ENCODE data around the gene PCDHGA9. TPM values are rescaled to one million over a fixed set of nuclear protein-coding genes. Genes with fewer than 3 reads are reported as not detected.

PCDHGA9 gene
- total and polyA plus RNA-seq, 9 of the 15 experiments (the other 6 are each of a cell fraction or from before 2014, with no cell fraction given): 0.03 to 0.18 (median 0.11) TPM; not detected in 2

DNA sequence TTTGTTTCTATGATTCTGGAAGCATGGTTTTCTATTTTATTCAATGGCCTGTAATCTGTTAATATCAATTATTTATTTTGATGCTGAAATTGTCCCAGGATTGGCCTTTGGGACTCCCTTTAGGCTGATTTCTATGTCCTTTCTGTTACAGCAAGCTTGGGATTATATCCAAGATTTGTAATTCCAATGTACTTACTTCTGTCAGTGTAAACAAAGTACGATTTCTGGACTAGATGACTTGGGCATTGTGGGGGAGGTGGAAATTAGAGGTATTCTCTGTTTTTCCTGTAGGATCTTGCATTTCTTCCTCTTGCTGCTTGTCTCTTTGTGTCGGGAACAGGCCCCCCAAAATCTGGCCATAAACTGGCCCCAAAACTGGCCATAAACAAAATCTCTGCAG is 31.4 kb downstream of the PCDHGA9 start (continued):
- TF ChIP-seq, protein P1, sequence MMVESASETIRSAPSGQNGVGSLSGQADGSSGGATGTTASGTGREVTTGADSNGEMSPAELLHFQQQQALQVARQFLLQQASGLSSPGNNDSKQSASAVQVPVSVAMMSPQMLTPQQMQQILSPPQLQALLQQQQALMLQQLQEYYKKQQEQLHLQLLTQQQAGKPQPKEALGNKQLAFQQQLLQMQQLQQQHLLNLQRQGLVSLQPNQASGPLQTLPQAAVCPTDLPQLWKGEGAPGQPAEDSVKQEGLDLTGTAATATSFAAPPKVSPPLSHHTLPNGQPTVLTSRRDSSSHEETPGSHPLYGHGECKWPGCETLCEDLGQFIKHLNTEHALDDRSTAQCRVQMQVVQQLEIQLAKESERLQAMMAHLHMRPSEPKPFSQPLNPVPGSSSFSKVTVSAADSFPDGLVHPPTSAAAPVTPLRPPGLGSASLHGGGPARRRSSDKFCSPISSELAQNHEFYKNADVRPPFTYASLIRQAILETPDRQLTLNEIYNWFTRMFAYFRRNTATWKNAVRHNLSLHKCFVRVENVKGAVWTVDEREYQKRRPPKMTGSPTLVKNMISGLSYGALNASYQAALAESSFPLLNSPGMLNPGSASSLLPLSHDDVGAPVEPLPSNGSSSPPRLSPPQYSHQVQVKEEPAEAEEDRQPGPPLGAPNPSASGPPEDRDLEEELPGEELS (CRISPR knock-in tag; IDR thresholded peaks at IDR 0.05; ENCODE audit: borderline replicate concordance): no peak
- TF ChIP-seq ZNF699 (CRISPR knock-in tag; IDR thresholded peaks at IDR 0.05; ENCODE audit: insufficient replicate concordance): no peak
- TF ChIP-seq MAFK (IDR thresholded peaks at IDR 0.05; ENCODE audit: low read length): no peak
- TF ChIP-seq ZNF436 (CRISPR knock-in tag; IDR thresholded peaks at IDR 0.05): no peak
- no peak for TF ChIP-seq ILK (tag; IDR thresholded peaks at IDR 0.05; ENCODE audit: borderline replicate concordance, low read depth)
- no peak for TF ChIP-seq ZNF175 (CRISPR knock-in tag; IDR thresholded peaks at IDR 0.05; ENCODE audit: low read depth)
- no peak for TF ChIP-seq DIDO1 (tag; IDR thresholded peaks at IDR 0.05; ENCODE audit: low read depth)
- no peak for TF ChIP-seq EHMT2 (IDR thresholded peaks at IDR 0.05)
- no peak for TF ChIP-seq RBM34 (IDR thresholded peaks at IDR 0.05; ENCODE audit: borderline replicate concordance, insufficient read depth, low read length)
- no peak for TF ChIP-seq SRSF7 (optimal IDR thresholded peaks at IDR 0.05; ENCODE audit: low read depth, low read length)

DNA sequence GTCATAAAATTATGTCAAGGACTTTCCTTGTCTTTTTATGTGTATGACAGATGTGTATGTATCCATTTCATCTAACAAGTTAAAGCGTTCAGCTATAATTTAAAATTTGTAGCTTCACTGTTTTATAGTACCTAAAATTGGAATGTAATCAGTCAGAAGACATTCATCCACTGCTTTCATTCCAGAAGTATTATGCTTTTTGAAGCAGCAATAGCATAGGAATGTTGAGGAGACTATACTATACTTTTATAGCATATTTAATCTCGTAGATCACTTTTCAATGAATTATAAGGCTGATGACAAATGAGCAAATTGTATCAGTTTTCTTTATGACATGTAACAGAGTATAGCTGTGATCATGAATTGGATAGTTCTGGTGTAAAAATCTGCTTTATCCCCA is 34.6 kb downstream of the PCDHGA9 start:
- Histone ChIP-seq H4K20me1 (replicated peaks; ENCODE audit: control insufficient read depth, insufficient read depth, low read length) (no peaks in the 10 kb centered on the region), H3K9me3 (replicated peaks; ENCODE audit: control insufficient read depth, insufficient read depth, low read depth, low read length) (no peaks in the 10 kb centered on the region), H3K4me2 (ENCODE audit: insufficient read depth, low read length) (no peak overlapping the region), H2AFZ (ENCODE audit: low read depth, low read length) (no peak overlapping the region), H3K9me1 (ENCODE audit: control insufficient read depth, insufficient read depth, low read length) (no peaks in the 10 kb centered on the region), H3K27ac (ENCODE audit: extremely low read depth, low read depth, low read length) (no peak overlapping the region), H3K36me3 (ENCODE audit: control insufficient read depth, insufficient read depth, low read length) (no peaks in the 10 kb centered on the region), H3K9ac (ENCODE audit: insufficient read depth in 1 of 2, low read depth in 2 of 2, low read length in 2 of 2) (no peak overlapping the region), H3K4me3 (no peak overlapping the region), H3K27me3 (ENCODE audit: control insufficient read depth in 2 of 2, insufficient read depth in 2 of 2, low read length in 2 of 2) (peaks cover 0 to 17% of the 10 kb centered on the region in 2 experiments; a peak in 2 of 5 replicates), H3K79me2 (ENCODE audit: control insufficient read depth, insufficient read depth, low read length) (no peaks in the 10 kb centered on the region), H3K4me1 (replicated peaks in 1 of 2; ENCODE audit: control insufficient read depth in 2 of 2, insufficient read depth in 2 of 2, low read length in 2 of 2) (peaks cover 0 to 11% of the 10 kb centered on the region in 2 experiments; a peak in 2 of 5 replicates)
- ChIA-PET CTCF (ENCODE audit: low intra/inter-chr PET ratio) (no interaction called here), POLR2A (no interaction called here)
- intact Hi-C loops (cut with micrococcal nuclease): no loop called here
- WGBS (ENCODE audit: insufficient coverage, low coverage, missing lambda C conversion rate): 0% methylated on average over 2 of the region's 2 CpGs
- ATAC-seq (no peak), FAIRE-seq (no peak), DNase-seq (ENCODE audit: extremely low read depth in 1 of 4, low spot score in 3 of 4) (no peak)
- BruUV-seq (replicated peaks): no TSS peak
- in situ Hi-C loops (cut with MboI): no loop called here
- TF ChIP-seq, protein P2, sequence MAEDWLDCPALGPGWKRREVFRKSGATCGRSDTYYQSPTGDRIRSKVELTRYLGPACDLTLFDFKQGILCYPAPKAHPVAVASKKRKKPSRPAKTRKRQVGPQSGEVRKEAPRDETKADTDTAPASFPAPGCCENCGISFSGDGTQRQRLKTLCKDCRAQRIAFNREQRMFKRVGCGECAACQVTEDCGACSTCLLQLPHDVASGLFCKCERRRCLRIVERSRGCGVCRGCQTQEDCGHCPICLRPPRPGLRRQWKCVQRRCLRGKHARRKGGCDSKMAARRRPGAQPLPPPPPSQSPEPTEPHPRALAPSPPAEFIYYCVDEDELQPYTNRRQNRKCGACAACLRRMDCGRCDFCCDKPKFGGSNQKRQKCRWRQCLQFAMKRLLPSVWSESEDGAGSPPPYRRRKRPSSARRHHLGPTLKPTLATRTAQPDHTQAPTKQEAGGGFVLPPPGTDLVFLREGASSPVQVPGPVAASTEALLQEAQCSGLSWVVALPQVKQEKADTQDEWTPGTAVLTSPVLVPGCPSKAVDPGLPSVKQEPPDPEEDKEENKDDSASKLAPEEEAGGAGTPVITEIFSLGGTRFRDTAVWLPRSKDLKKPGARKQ (CRISPR knock-in tag; IDR thresholded peaks at IDR 0.05): no peak
- no peak for TF ChIP-seq POLR2B (IDR thresholded peaks at IDR 0.05; ENCODE audit: low read depth, partially characterized antibody)
- no peak for TF ChIP-seq PHTF2 (CRISPR knock-in tag; IDR thresholded peaks at IDR 0.05)
- TF ChIP-seq, protein P3, sequence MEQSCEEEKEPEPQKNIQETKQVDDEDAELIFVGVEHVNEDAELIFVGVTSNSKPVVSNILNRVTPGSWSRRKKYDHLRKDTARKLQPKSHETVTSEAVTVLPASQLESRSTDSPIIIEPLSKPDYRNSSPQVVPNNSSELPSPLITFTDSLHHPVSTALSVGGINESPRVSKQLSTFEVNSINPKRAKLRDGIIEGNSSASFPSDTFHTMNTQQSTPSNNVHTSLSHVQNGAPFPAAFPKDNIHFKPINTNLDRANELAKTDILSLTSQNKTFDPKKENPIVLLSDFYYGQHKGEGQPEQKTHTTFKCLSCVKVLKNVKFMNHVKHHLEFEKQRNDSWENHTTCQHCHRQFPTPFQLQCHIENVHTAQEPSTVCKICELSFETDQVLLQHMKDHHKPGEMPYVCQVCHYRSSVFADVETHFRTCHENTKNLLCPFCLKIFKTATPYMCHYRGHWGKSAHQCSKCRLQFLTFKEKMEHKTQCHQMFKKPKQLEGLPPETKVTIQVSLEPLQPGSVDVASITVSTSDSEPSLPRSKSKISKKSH (CRISPR knock-in tag; IDR thresholded peaks at IDR 0.05): no peak
- TF ChIP-seq EWSR1 (IDR thresholded peaks at IDR 0.05; ENCODE audit: borderline replicate concordance, low read depth, partially characterized antibody): no peak
- TF ChIP-seq ZBTB17 (CRISPR knock-in tag; IDR thresholded peaks at IDR 0.05): no peak
- TF ChIP-seq SAFB2 (IDR thresholded peaks at IDR 0.05; ENCODE audit: borderline replicate concordance, low read depth, low read length, severe bottlenecking): no peak
